Tibial artery (tissue), 4 donors: ENCODE measurements around the gene KIAA1586.
"Not testable (repeated sequence)": the region's sequence is repeated elsewhere in the genome, so short reads cannot be mapped to it uniquely, and the experiment has no call there.

ENCODE experiments used
- DNase-seq, 2 donors: peaks; one replicate each; pipeline ENCODE4 v3.0.0-alpha.2; 2019
- H3K27ac ChIP-seq, 2 donors: fragments of 200-600 bp; sonication (generic) in 1 of 2; 1 replicate in 1 of 2; 2 replicates in 1 of 2; pipeline ENCODE4 v1.5.1; 2018 to 2019; ENCODE audit warnings: mild to moderate bottlenecking in 1 of 2
- H3K27me3 ChIP-seq, 2 donors: fragments of 200-600 bp; sonication (generic) in 1 of 2; one replicate each; pipeline versions ENCODE4 v1.5.1 to v1.6.0; 2016 to 2019
- H3K36me3 ChIP-seq, 3 donors: fragments of 200-600 bp; sonication (generic) in 2 of 3; one replicate each; pipeline ENCODE4 v1.5.1; 2016 to 2019; ENCODE audit warnings: mild to moderate bottlenecking in 2 of 3
- H3K4me1 ChIP-seq, 4 donors: fragments of 200-600 bp; sonication (generic) in 2 of 4; 1 replicate in 3 of 4; 2 replicates in 1 of 4; pipeline ENCODE4 v1.5.1; 2016 to 2019
- H3K4me3 ChIP-seq, 2 donors: fragments of 200-600 bp; sonication (generic) in 1 of 2; 1 replicate in 1 of 2; 2 replicates in 1 of 2; pipeline ENCODE4 v1.5.1; 2018 to 2019; ENCODE audit warnings: mild to moderate bottlenecking in 2 of 2
- H3K9me3 ChIP-seq, 3 donors: fragments of 200-600 bp; sonication (generic) in 1 of 3; one replicate each; pipeline ENCODE4 v1.5.1; 2016 to 2019
- intact Hi-C: fragments of 100-400 bp; cut with DNase I; formaldehyde crosslinking; loops from one replicate; pipeline ENCODE4 v1.15.0; 2023; ENCODE audit warnings: low total_unique reads
- TF ChIP-seq, protein P1 (sequence below), 2 experiments: fragments of 200-600 bp in 1 of 2; fragments of 450-650 bp in 1 of 2; IDR thresholded peaks; one replicate each; pipeline ENCODE4 v1.5.1; 2017 to 2019; ENCODE audit warnings: antibody characterized with exemption in 2 of 2, mild to moderate bottlenecking in 1 of 2, moderate library complexity in 1 of 2

The KIAA1586 gene

DNA sequence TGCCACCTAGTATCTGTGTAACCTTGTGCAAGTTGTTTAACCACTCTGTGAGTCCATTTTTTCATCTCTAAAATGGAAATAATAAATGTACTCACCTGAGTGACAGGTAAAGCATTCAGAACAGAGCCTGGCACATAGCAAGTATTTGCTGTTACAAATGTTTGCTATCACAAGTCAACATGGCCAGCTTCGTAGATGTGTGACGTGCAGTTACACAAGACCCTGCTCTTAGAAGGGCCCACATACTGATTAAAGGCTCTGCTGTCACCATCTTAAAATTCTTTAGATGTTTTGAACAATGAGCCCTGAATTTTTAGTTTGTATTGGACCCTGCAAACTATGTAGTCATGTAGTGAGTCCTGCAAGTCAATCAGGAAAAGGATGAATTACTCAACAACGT, 40.4 kb upstream of the KIAA1586 start:
- TF ChIP-seq, protein P1, sequence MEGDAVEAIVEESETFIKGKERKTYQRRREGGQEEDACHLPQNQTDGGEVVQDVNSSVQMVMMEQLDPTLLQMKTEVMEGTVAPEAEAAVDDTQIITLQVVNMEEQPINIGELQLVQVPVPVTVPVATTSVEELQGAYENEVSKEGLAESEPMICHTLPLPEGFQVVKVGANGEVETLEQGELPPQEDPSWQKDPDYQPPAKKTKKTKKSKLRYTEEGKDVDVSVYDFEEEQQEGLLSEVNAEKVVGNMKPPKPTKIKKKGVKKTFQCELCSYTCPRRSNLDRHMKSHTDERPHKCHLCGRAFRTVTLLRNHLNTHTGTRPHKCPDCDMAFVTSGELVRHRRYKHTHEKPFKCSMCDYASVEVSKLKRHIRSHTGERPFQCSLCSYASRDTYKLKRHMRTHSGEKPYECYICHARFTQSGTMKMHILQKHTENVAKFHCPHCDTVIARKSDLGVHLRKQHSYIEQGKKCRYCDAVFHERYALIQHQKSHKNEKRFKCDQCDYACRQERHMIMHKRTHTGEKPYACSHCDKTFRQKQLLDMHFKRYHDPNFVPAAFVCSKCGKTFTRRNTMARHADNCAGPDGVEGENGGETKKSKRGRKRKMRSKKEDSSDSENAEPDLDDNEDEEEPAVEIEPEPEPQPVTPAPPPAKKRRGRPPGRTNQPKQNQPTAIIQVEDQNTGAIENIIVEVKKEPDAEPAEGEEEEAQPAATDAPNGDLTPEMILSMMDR (IDR thresholded peaks at IDR 0.05), result no peak
- Histone ChIP-seq H3K4me1 (no peaks in the 10 kb centered on the region), H3K27ac (no peak overlapping the region), H3K9me3 (no peaks in the 10 kb centered on the region), H3K4me3 (no peak overlapping the region), H3K27me3 (no peaks in the 10 kb centered on the region), H3K36me3 (no peaks in the 10 kb centered on the region)
- DNase-seq, result no peak
- intact Hi-C loops, result no loop called here

DNA sequence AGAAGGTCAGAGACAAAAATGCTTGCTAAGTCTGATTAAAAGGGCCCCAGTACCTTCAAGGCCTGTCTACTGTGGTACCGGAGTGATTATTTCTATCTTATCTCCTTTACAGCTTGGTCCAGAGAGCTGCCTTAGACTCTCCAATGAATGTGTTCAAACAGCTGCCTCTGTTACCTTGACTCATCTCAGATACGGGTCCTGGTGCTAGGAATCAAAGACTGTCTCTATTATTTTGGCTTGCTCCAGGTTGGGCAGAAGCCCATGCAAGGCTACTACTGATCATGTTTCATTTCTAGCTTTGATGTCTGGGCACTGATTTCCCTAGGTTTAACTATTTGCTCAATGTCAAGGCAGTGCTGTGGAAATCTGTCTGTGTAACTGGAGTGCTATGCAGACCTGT, 38.4 kb upstream of the KIAA1586 start:
- intact Hi-C loops, H3K27ac ChIP-seq, H3K4me3 ChIP-seq, DNase-seq, H3K4me1 ChIP-seq, H3K27me3 ChIP-seq, H3K9me3 ChIP-seq, H3K36me3 ChIP-seq: not testable (repeated sequence)

DNA sequence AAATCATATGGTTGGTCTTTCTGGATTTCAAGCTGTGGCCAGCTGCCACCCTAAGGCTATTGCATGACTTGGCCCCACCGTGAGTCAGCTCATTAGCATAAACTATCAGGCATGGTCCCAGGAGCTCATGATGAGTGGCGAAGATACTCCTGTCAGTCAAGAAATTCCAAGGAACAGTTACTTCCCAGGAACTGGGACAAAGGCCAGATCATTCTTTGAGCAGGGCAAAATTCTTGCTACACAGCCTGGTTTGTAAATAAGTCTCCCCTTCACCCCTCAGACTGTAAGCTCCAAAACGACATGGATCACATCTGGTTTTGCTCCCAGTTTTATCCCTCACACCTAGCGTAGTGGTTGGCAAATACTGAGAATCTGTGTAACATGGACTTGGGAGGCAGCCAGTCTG, 33.0 kb upstream of the KIAA1586 start:
- H3K9me3 ChIP-seq, result no peaks in the 10 kb centered on the region
- no peaks in the 10 kb centered on the region for H3K36me3 ChIP-seq
- H3K4me1 ChIP-seq, result no peaks in the 10 kb centered on the region
- H3K4me3 ChIP-seq, result no peak overlapping the region
- no peak for DNase-seq
- TF ChIP-seq, protein P1 (IDR thresholded peaks at IDR 0.05), result no peak
- intact Hi-C loops, result loop anchor here (10.0 kb wide), 1 partner anchor 311 kb away; no protein-coding TSS in a partner anchor
- no peaks in the 10 kb centered on the region for H3K27me3 ChIP-seq
- no peak overlapping the region for H3K27ac ChIP-seq

DNA sequence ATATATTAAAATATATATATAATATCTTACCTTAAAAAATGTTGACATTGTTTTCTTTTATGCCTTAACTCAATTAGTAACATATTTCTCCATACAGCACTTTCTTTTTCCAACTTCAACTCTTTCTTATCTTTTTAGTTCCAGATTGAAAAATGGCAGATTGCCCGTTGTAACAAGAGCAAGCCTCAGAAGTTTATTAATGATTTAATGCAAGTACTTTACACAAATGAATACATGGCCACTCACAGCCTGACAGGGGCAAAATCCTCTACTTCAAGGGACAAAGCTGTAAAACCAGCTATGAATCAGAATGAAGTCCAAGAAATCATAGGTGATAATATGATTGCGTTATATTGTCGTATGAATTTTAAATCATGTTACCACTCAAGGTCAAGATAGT, 29.4 kb upstream of the KIAA1586 start:
- no peaks in the 10 kb centered on the region for H3K36me3 ChIP-seq

DNA sequence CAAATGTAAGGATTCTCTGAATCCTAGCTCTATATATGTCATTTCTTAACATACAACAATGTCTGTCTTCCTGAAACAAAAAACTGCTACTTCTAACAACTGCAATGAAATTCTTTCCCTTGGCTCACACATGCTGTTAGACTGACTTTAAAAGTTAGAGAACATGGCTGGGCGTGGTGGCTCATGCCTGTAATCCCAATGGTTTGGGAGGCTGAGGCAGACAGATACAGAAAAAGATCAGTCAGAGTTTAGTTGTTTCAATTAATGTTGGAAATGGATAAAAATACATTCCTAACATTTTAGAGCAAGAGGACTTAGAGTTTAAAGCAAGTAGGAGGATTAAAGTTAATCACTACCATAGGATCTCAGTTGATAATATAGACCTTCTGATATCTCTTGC, 28.7 kb upstream of the KIAA1586 start:
- Histone ChIP-seq H3K27me3 (no peaks in the 10 kb centered on the region), H3K4me1 (no peaks in the 10 kb centered on the region), H3K27ac (no peak overlapping the region), H3K4me3 (no peak overlapping the region), H3K36me3 (no peaks in the 10 kb centered on the region), H3K9me3 (no peaks in the 10 kb centered on the region)
- intact Hi-C loops, result loop anchor here (10.0 kb wide), 1 partner anchor 307 kb away; no protein-coding TSS in a partner anchor
- DNase-seq, result no peak
- TF ChIP-seq, protein P1 (IDR thresholded peaks at IDR 0.05), result no peak

More for the DNA sequence above, 29.4 kb upstream of the KIAA1586 start:
- intact Hi-C loops, result loop anchor here (10.0 kb wide), 1 partner anchor 308 kb away; no protein-coding TSS in a partner anchor
- TF ChIP-seq, protein P1 (IDR thresholded peaks at IDR 0.05), result no peak
- Histone ChIP-seq H3K27me3 (no peaks in the 10 kb centered on the region), H3K27ac (no peak overlapping the region), H3K4me3 (no peak overlapping the region), H3K4me1 (no peaks in the 10 kb centered on the region), H3K9me3 (no peaks in the 10 kb centered on the region)
- DNase-seq, result no peak

DNA sequence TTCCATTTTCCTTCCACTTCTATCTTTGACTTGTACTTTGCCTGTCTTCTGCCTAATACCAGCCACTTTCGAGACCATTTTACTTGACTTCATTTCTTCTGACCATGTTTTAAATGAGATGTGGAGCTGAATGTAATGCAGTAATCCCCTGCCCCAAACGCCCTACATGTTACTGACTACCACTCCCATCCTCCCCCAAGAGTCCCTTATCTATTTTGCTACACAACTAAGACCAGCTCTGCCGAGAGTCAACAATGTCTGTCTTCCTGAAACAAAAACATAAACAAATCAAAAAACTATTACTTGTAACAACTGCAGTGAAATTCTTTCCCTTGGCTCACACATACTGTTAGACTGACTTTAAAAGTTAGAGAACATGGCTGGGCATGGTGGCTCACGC, 27.1 kb upstream of the KIAA1586 start:
- H3K4me3 ChIP-seq, result no peak overlapping the region
- no peak for DNase-seq
- no peaks in the 10 kb centered on the region for H3K27me3 ChIP-seq
- H3K27ac ChIP-seq, result no peak overlapping the region
- intact Hi-C loops, result loop anchor here (10.0 kb wide), 1 partner anchor 305 kb away; no protein-coding TSS in a partner anchor
- peaks cover 0 to 12% (median 0%) of the 10 kb centered on the region in 3 donors for H3K9me3 ChIP-seq
- no peaks in the 10 kb centered on the region for H3K36me3 ChIP-seq
- no peaks in the 10 kb centered on the region for H3K4me1 ChIP-seq
- TF ChIP-seq, protein P1 (IDR thresholded peaks at IDR 0.05), result no peak
